IMR-90 (cell line): ENCODE results near the gene SUSD6. TPM values are rescaled to one million over a fixed set of nuclear protein-coding genes. Genes with fewer than 3 reads are reported as not detected.

Experiments
- ATAC-seq: fragments of 200-7000 bp; cut with Tn5 transposase; 2 replicates; pipeline ENCODE4 v1.9.1; 2020; ENCODE audit warnings: low read depth, mild to moderate bottlenecking, moderate library complexity
- BruUV-seq: library from RNA; stranded (reverse); fragments of 400-500 nt; replicated peaks from 2 replicates; lab custom pipeline; 2021; lab: Mats Ljungman, UMichigan
- CTCF ChIA-PET: fragments of 300-600 bp; formaldehyde crosslinking; extraction: SDS; loops from one replicate; lab custom pipeline; 2021; ENCODE audit warnings: antibody characterized with exemption; lab: Yijun Ruan, JAX
- POLR2A ChIA-PET: fragments of 300-600 bp; sonication (Branson Sonifier 250); formaldehyde crosslinking; loops from one replicate; lab custom pipeline; 2022; ENCODE audit warnings: antibody characterized with exemption; ENCODE audit not compliant: unreplicated experiment; lab: Charles Lee
- DNase-seq: peaks from one replicate; pipeline ENCODE4 v3.0.0; 2013
- H2AFZ ChIP-seq: replicated peaks from 2 replicates; pipeline ENCODE3; 2013; ENCODE audit warnings: low read length, mild to moderate bottlenecking; ENCODE audit not compliant: poor library complexity
- H2AK5ac ChIP-seq: 2 replicates; pipeline ENCODE4 v1.6.1; 2013; ENCODE audit warnings: low read depth, low read length, inconsistent platforms
- H2AK9ac ChIP-seq: replicated peaks from 2 replicates; pipeline ENCODE3; 2013; ENCODE audit warnings: mild to moderate bottlenecking, low read depth, low read length, moderate library complexity; ENCODE audit not compliant: poor library complexity
- H2BK120ac ChIP-seq: 2 replicates; pipeline ENCODE4 v1.6.1; 2013; ENCODE audit warnings: low read depth, low read length, inconsistent platforms
- H2BK15ac ChIP-seq: 3 replicates; pipeline ENCODE4 v1.6.1; 2013; ENCODE audit warnings: low read depth, low read length, inconsistent platforms
- H2BK20ac ChIP-seq: 2 replicates; pipeline ENCODE4 v1.6.1; 2013; ENCODE audit warnings: low read depth, mild to moderate bottlenecking, inconsistent platforms, low read length, moderate library complexity
- H2BK5ac ChIP-seq: 2 replicates; pipeline ENCODE4 v1.6.1; 2013; ENCODE audit warnings: mild to moderate bottlenecking, low read depth, low read length, inconsistent platforms; ENCODE audit not compliant: poor library complexity, severe bottlenecking
- H3K14ac ChIP-seq: replicated peaks from 2 replicates; pipeline ENCODE4 v1.6.1; 2013; ENCODE audit warnings: low read depth, low read length, inconsistent platforms
- H3K18ac ChIP-seq: 2 replicates; pipeline ENCODE4 v1.6.1; 2013; ENCODE audit warnings: low read depth, low read length, control low read depth
- H3K23ac ChIP-seq: 2 replicates; pipeline ENCODE4 v1.6.1; 2013; ENCODE audit warnings: low read depth, low read length, inconsistent platforms
- H3K27ac ChIP-seq: 2 replicates; pipeline ENCODE4 v1.5.1; 2013; ENCODE audit warnings: mild to moderate bottlenecking, control low read depth, low read length; ENCODE audit not compliant: insufficient read depth
- H3K27me3 ChIP-seq: 2 replicates; pipeline ENCODE4 v1.6.1; 2013; ENCODE audit warnings: low read length; ENCODE audit not compliant: control insufficient read depth, insufficient read depth
- H3K36me3 ChIP-seq: 2 replicates; pipeline ENCODE4 v1.6.1; 2013; ENCODE audit warnings: low read length, mixed read lengths; ENCODE audit not compliant: control insufficient read depth, insufficient read depth
- H3K4ac ChIP-seq: 2 replicates; pipeline ENCODE4 v1.6.1; 2013; ENCODE audit warnings: low read depth, low read length, inconsistent platforms
- H3K4me1 ChIP-seq: 2 replicates; pipeline ENCODE4 v1.6.1; 2013; ENCODE audit warnings: low read length, mixed read lengths; ENCODE audit not compliant: control insufficient read depth, insufficient read depth
- H3K4me2 ChIP-seq: 2 replicates; pipeline ENCODE4 v1.6.1; 2013; ENCODE audit warnings: low read depth, mild to moderate bottlenecking, control low read depth, low read length, moderate library complexity
- H3K4me3 ChIP-seq: 2 replicates; pipeline ENCODE4 v1.5.1; 2013; ENCODE audit warnings: low read depth, mild to moderate bottlenecking, control low read depth, low read length, moderate library complexity; ENCODE audit not compliant: insufficient read depth
- H3K56ac ChIP-seq: 2 replicates; pipeline ENCODE4 v1.6.1; 2013; ENCODE audit warnings: low read length, inconsistent platforms; ENCODE audit not compliant: insufficient read depth; ENCODE audit errors: extremely low read depth
- H3K79me1 ChIP-seq, 2 experiments: 2 replicates each; pipeline ENCODE4 v1.6.1; 2013; ENCODE audit warnings: low read length in 2 of 2, inconsistent platforms in 1 of 2, low read depth in 1 of 2
- H3K9ac ChIP-seq: 2 replicates; pipeline ENCODE4 v1.6.1; 2013; ENCODE audit warnings: low read depth, low read length, control low read depth
- H3K9me1 ChIP-seq: 2 replicates; pipeline ENCODE4 v1.6.1; 2013; ENCODE audit warnings: low read length, inconsistent platforms; ENCODE audit not compliant: insufficient read depth
- H3K9me3 ChIP-seq: 2 replicates; pipeline ENCODE4 v1.6.1; 2013; ENCODE audit warnings: low read length; ENCODE audit not compliant: control insufficient read depth, insufficient read depth
- H4K20me1 ChIP-seq: 2 replicates; pipeline ENCODE4 v1.6.1; 2013; ENCODE audit warnings: low read length, inconsistent platforms; ENCODE audit not compliant: insufficient read depth
- H4K5ac ChIP-seq: 2 replicates; pipeline ENCODE4 v1.6.1; 2013; ENCODE audit warnings: mild to moderate bottlenecking, low read depth, low read length, control low read depth
- H4K8ac ChIP-seq, 2 experiments: 2 replicates each; pipeline ENCODE4 v1.6.1; 2013; ENCODE audit warnings: low read depth in 2 of 2, low read length in 2 of 2, control low read depth in 1 of 2, inconsistent platforms in 1 of 2
- H4K91ac ChIP-seq: 2 replicates; pipeline ENCODE4 v1.6.1; 2013; ENCODE audit warnings: low read depth, low read length, inconsistent platforms; ENCODE audit not compliant: insufficient read depth
- BHLHE40 ChIP-seq: fragments of 150-350 bp; IDR thresholded peaks from 2 replicates; pipeline ENCODE4 v1.6.1; 2016; ENCODE audit warnings: mild to moderate bottlenecking, low read depth, low read length
- CEBPB ChIP-seq: IDR thresholded peaks from 2 replicates; pipeline ENCODE4 v1.6.1; 2012; ENCODE audit warnings: low read depth, low read length, improper control_type of control experiment
- CHD1 ChIP-seq: IDR thresholded peaks from 2 replicates; pipeline ENCODE4 v1.6.1; 2012; ENCODE audit warnings: low read depth, low read length, improper control_type of control experiment
- CTCF ChIP-seq: conservative IDR thresholded peaks from 2 replicates; pipeline ENCODE4 v1.5.1; 2012; ENCODE audit warnings: mild to moderate bottlenecking, low read depth, low read length, improper control_type of control experiment
- FOS ChIP-seq: fragments of 150-350 bp; IDR thresholded peaks from 2 replicates; pipeline ENCODE4 v1.6.1; 2016; ENCODE audit warnings: low read depth, low read length
- MAFK ChIP-seq: IDR thresholded peaks from 2 replicates; pipeline ENCODE4 v1.6.1; 2012; ENCODE audit warnings: low read depth, low read length, improper control_type of control experiment
- MAZ ChIP-seq: IDR thresholded peaks from 2 replicates; pipeline ENCODE4 v1.6.1; 2012; ENCODE audit warnings: low read depth, mild to moderate bottlenecking, low read length, improper control_type of control experiment, moderate library complexity, borderline replicate concordance
- MXI1 ChIP-seq: IDR thresholded peaks from 2 replicates; pipeline ENCODE4 v1.6.1; 2012; ENCODE audit warnings: low read depth, mild to moderate bottlenecking, low read length, moderate library complexity, borderline replicate concordance
- POLR2A ChIP-seq: IDR thresholded peaks from 2 replicates; pipeline ENCODE4 v1.6.1; 2012; ENCODE audit warnings: mild to moderate bottlenecking, low read depth, low read length
- RAD21 ChIP-seq: IDR thresholded peaks from 2 replicates; pipeline ENCODE4 v1.6.1; 2012; ENCODE audit warnings: low read length, improper control_type of control experiment
- RCOR1 ChIP-seq: IDR thresholded peaks from 2 replicates; pipeline ENCODE4 v1.6.1; 2012; ENCODE audit warnings: mild to moderate bottlenecking, low read length, improper control_type of control experiment; ENCODE audit not compliant: insufficient replicate concordance
- RFX5 ChIP-seq: IDR thresholded peaks from 2 replicates; pipeline ENCODE4 v1.8.0; 2012; ENCODE audit warnings: low read depth, mild to moderate bottlenecking, low read length, moderate library complexity
- SMC3 ChIP-seq: fragments of 150-350 bp; IDR thresholded peaks from 2 replicates; pipeline ENCODE4 v1.6.1; 2016; ENCODE audit warnings: low read depth, mild to moderate bottlenecking, antibody characterized with exemption, low read length, moderate library complexity
- USF2 ChIP-seq: fragments of 150-350 bp; IDR thresholded peaks from 2 replicates; pipeline ENCODE4 v1.6.1; 2017; ENCODE audit warnings: mild to moderate bottlenecking, antibody characterized with exemption, low read length, low read depth
- WGBS, 2 experiments: methylation state at CpG; one replicate each; pipeline versions ENCODE4 v1.1.5 to v1.1.7; 2013; ENCODE audit warnings: missing lambda C conversion rate in 2 of 2; ENCODE audit not compliant: insufficient read length in 1 of 2; ENCODE audit errors: extremely low coverage in 2 of 2; 5-methylcytosine and 5-hydroxymethylcytosine counted together
- dilution Hi-C: fragments of 300-500 bp; cut with HindIII; formaldehyde crosslinking; loops from one replicate; pipeline ENCODE4 v1.14.3; 2018; ENCODE audit warnings: low sequenced_read_pairs; ENCODE audit not compliant: unreplicated experiment
- in situ Hi-C: fragments of 300-500 bp; cut with MboI; formaldehyde crosslinking; loops from 3 replicates; pipeline ENCODE4 v1.14.3; 2019; ENCODE audit warnings: low sequenced_read_pairs, inconsistent platforms, mixed read lengths
- intact Hi-C: fragments of 100-400 bp; cut with micrococcal nuclease; formaldehyde crosslinking; loops from 2 replicates; pipeline ENCODE4 v1.10.0; 2022
- polyA plus RNA-seq, 3 experiments: library from polyadenylated mRNA; depleted of rRNA; stranded (reverse); fragments of >200 nt; gene quantifications; 2 replicates each; pipeline ENCODE4 v1.2.3, GENCODE V29; 2012; ENCODE audit warnings: low replicate concordance in 1 of 3
- total RNA-seq: library from RNA; depleted of rRNA; stranded (reverse); fragments of >200 nt; gene quantifications from 2 replicates; pipeline ENCODE4 v1.2.3, GENCODE V29; 2012

Gene SUSD6
- total and polyA plus RNA-seq, 2 of the 4 experiments (the other 2 are of a cell fraction): 2.3 to 10.1 TPM

- H3K27ac ChIP-seq: no peak overlapping the region
- H3K27me3 ChIP-seq: no peaks in the 10 kb centered on the region
- H3K23ac ChIP-seq: no peak overlapping the region
- no peak overlapping the region for H3K4ac ChIP-seq
- H4K5ac ChIP-seq: no peak overlapping the region
- dilution Hi-C loops: no loop called here
- intact Hi-C loops: no loop called here
- DNase-seq (no peak), ATAC-seq (no peak)
- ChIA-PET POLR2A (no interaction called here), CTCF (no interaction called here)
- no TSS peak for BruUV-seq
- no peak overlapping the region for H2AK9ac ChIP-seq
- H2BK15ac ChIP-seq: no peak overlapping the region
- in situ Hi-C loops: no loop called here
- no peak overlapping the region for H3K18ac ChIP-seq
- H4K91ac ChIP-seq: no peak overlapping the region
- no peak overlapping the region for H2AK5ac ChIP-seq
- peaks cover 30% of the 10 kb centered on the region for H3K9me1 ChIP-seq
- H3K4me2 ChIP-seq: no peak overlapping the region
- no peaks in the 10 kb centered on the region for H3K9me3 ChIP-seq
- peaks cover 12% of the 10 kb centered on the region for H3K4me1 ChIP-seq
- H3K36me3 ChIP-seq: peaks cover 16% of the 10 kb centered on the region
- no peak overlapping the region for H2BK5ac ChIP-seq
- no peak overlapping the region for H3K4me3 ChIP-seq
- no peak overlapping the region for H2BK20ac ChIP-seq
- TF ChIP-seq CTCF (no peak), MAFK (no peak), RCOR1 (no peak), MAZ (no peak), RFX5 (no peak), CEBPB (no peak), POLR2A (no peak), RAD21 (no peak), FOS (no peak), USF2 (no peak), BHLHE40 (no peak), SMC3 (no peak), CHD1 (no peak), MXI1 (no peak)
- H4K8ac ChIP-seq: no peak overlapping the region
- no peak overlapping the region for H2AFZ ChIP-seq
- H3K14ac ChIP-seq: no peak overlapping the region
- H3K79me1 ChIP-seq: peaks cover 32 to 59% of the 10 kb centered on the region in 2 experiments
- no peak overlapping the region for H3K56ac ChIP-seq
- WGBS, 2 experiments: no CpG with 5 or more reads among the region's 2 CpGs
- peaks cover 24% of the 10 kb centered on the region for H4K20me1 ChIP-seq
- H2BK120ac ChIP-seq: no peak overlapping the region
- H3K9ac ChIP-seq: no peak overlapping the region
Measured at GRCh38 chr14:69700575-69700974, 89.2 kb downstream of the SUSD6 start.
